Upper lobe of right lung (tissue), 1 donor: ENCODE measurements around the gene MIF4GD. TPM values are rescaled to one million over a fixed set of nuclear protein-coding genes. Genes with fewer than 3 reads are reported as not detected.
"Not testable (repeated sequence)": the region's sequence is repeated elsewhere in the genome, so short reads cannot be mapped to it uniquely, and the experiment has no call there.

ENCODE experiments used
- ATAC-seq: fragments of 200-7000 bp; cut with Tn5 transposase; one replicate; pipeline ENCODE4 v1.9.1; 2020; ENCODE audit warnings: mild to moderate bottlenecking, moderate library complexity
- DNase-seq: peaks from one replicate; pipeline ENCODE4 v3.0.0-alpha.2; 2020
- H3K27ac ChIP-seq: fragments of 200-600 bp; one replicate; pipeline ENCODE4 v1.8.0; 2022
- H3K27me3 ChIP-seq: fragments of 200-600 bp; one replicate; pipeline ENCODE4 v1.8.0; 2022; ENCODE audit warnings: mild to moderate bottlenecking
- H3K36me3 ChIP-seq: fragments of 200-600 bp; one replicate; pipeline ENCODE4 v1.8.0; 2022
- H3K4me1 ChIP-seq: fragments of 200-600 bp; one replicate; pipeline ENCODE4 v1.8.0; 2022
- H3K4me3 ChIP-seq: fragments of 200-600 bp; one replicate; pipeline ENCODE4 v1.8.0; 2022; ENCODE audit warnings: mild to moderate bottlenecking
- H3K9me3 ChIP-seq: fragments of 200-600 bp; one replicate; pipeline ENCODE4 v1.8.0; 2022
- CTCF ChIP-seq: fragments of 200-600 bp; IDR thresholded peaks from one replicate; pipeline ENCODE4 v1.8.0; 2022; ENCODE audit warnings: antibody characterized with exemption
- intact Hi-C: fragments of 100-400 bp; cut with DNase I; formaldehyde crosslinking; loops from one replicate; pipeline ENCODE4 v1.11.0; 2022
- total RNA-seq: library from RNA; stranded (reverse); fragmentation: NEBNext Ultra II Directional; extraction: Animal tissue kit (Norgen Biotek cat#: 25700); gene quantifications from one replicate; pipeline ENCODE4 v1.2.1, GENCODE V29; 2021
- donor health status: DM: no; HTN: yes; CAD: no; lungs with severe emphysema.

The MIF4GD gene
- total RNA-seq, 1 donor from 2014 or later = 25.7 TPM

- no peak for TF ChIP-seq CTCF
- no peaks in the 10 kb centered on the region for H3K9me3 ChIP-seq
- peaks cover 27% of the 10 kb centered on the region for H3K36me3 ChIP-seq
- ATAC-seq = peak; percentile 24
- peaks cover 31% of the 10 kb centered on the region for H3K4me1 ChIP-seq
- H3K4me3 ChIP-seq = peak overlapping the region; percentile 100
- DNase-seq = no peak
- intact Hi-C loops = no loop called here
- H3K27ac ChIP-seq = peak overlapping the region; percentile 99
- H3K27me3 ChIP-seq = no peaks in the 10 kb centered on the region
Observed at GRCh38 chr17:75260641-75261335, 10.2 kb downstream of the MIF4GD start.

- H3K4me1 ChIP-seq = peaks cover 25% of the 10 kb centered on the region
- H3K4me3 ChIP-seq, intact Hi-C loops, H3K9me3 ChIP-seq, H3K27me3 ChIP-seq, H3K27ac ChIP-seq, DNase-seq, ATAC-seq, H3K36me3 ChIP-seq: not testable (repeated sequence)
Observed at GRCh38 chr17:75257228-75257627, 13.8 kb downstream of the MIF4GD start.

DNA sequence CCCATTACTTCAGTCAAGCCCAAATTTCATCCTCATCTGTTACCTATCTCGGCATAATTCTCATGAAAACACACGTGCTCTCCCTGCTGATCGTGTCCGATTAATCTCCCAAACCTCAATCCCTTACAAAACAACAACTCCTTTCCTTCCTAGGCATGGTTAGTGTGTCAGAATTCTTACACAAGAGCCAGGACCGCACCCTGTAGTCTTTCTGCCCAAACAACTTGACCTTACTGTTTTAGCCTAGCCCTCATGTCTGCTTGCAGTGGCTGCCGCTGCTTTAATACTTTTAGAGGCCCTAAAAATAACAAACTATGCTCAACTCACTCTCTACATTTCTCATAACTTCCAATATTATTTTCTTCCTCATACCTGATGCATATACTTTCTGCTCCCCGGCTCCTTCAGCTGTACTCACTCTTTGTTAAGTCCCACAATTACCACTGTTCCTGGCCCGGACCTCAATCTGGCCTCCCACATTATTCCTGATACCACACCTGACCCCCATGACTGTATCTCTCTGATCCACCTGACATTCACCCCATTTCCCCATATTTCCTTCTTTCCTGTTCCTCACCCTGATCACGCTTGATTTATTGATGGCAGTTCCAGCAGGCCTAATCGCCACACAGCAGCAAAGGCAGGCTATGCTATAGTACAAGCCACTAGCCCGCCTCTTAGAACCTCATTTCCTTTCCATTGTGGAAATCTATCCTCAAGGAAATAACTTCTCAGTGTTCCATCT lies 14.9 kb downstream of the MIF4GD start:
- DNase-seq, H3K9me3 ChIP-seq, H3K4me3 ChIP-seq, H3K27me3 ChIP-seq, intact Hi-C loops, H3K36me3 ChIP-seq, ATAC-seq: not testable (repeated sequence)
- Histone ChIP-seq H3K27ac (peak overlapping the region; percentile 25), H3K4me1 (peaks cover 23% of the 10 kb centered on the region)

- ATAC-seq (no peak), DNase-seq (no peak)
- Histone ChIP-seq H3K9me3 (no peaks in the 10 kb centered on the region), H3K4me3 (no peak overlapping the region), H3K27me3 (no peaks in the 10 kb centered on the region), H3K4me1 (peaks cover 17% of the 10 kb centered on the region), H3K36me3 (no peaks in the 10 kb centered on the region), H3K27ac (no peak overlapping the region)
- intact Hi-C loops = no loop called here
- no peak for TF ChIP-seq CTCF
Observed at GRCh38 chr17:75252039-75252816, 18.8 kb downstream of the MIF4GD start.

- Histone ChIP-seq H3K4me3 (no peak overlapping the region), H3K27ac (no peak overlapping the region), H3K9me3 (no peaks in the 10 kb centered on the region), H3K4me1 (peaks cover 13% of the 10 kb centered on the region), H3K36me3 (peaks cover 16% of the 10 kb centered on the region), H3K27me3 (no peaks in the 10 kb centered on the region)
- ATAC-seq = peak; percentile 53
- DNase-seq = no peak
- TF ChIP-seq CTCF = no peak
- intact Hi-C loops = no loop called here
Observed at GRCh38 chr17:75250009-75250471, 21.0 kb downstream of the MIF4GD start.

GRCh38 chr17:75249564-75249963 lies 21.5 kb downstream of the MIF4GD start:
- intact Hi-C loops = no loop called here
- no peak overlapping the region for H3K4me3 ChIP-seq
- peaks cover 13% of the 10 kb centered on the region for H3K4me1 ChIP-seq
- TF ChIP-seq CTCF = no peak
- no peak for DNase-seq
- H3K9me3 ChIP-seq = no peaks in the 10 kb centered on the region
- no peaks in the 10 kb centered on the region for H3K27me3 ChIP-seq
- no peak for ATAC-seq
- H3K27ac ChIP-seq = no peak overlapping the region
- H3K36me3 ChIP-seq = peaks cover 21% of the 10 kb centered on the region
